NCI-H146 (cell line): ENCODE measurements around the gene SEMA4B.
A peak's percentile ranks its signal among the peaks of the same experiment; 100 is the strongest.
"Not testable (repeated sequence)": the region's sequence is repeated elsewhere in the genome, so short reads cannot be mapped to it uniquely, and the experiment has no call there.

Experiments used
- DNase-seq: peaks from one replicate; lab custom pipeline; 2025; lab: John Stamatoyannopoulos, UW

Gene SEMA4B

DNA sequence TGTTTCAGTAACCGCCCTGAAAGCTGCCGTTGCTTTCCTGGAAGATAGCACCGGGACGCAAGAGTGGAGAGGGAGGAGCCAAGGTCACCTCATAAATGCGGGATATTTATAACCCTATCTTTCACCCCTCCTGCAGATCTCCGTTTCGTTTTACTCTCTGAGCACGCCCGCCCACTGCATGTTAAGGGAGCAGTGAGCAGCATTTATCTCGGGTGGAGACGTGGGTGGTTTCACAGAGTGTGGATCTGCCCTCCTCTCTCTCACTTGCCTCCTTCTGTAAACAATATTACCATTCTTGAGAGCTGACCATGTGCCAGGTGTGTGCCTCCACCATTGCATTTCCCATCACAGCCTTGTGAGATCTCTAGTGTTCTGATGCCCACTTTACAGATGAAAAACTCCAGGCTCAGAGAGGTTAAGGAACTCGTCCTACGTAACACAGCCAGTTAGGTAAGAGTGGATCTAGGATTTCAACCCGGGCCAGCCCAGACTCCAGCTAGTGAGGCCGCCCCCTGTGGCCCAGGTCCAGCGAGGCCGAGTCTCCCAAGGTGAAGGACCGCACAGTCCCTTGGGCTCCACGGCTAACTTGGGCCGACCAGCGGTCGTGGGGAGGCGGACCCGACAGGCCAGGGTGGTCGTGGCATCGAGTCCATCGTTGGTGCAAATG is 16.9 kb upstream of the SEMA4B start:
- peak; percentile 60 for DNase-seq

DNA sequence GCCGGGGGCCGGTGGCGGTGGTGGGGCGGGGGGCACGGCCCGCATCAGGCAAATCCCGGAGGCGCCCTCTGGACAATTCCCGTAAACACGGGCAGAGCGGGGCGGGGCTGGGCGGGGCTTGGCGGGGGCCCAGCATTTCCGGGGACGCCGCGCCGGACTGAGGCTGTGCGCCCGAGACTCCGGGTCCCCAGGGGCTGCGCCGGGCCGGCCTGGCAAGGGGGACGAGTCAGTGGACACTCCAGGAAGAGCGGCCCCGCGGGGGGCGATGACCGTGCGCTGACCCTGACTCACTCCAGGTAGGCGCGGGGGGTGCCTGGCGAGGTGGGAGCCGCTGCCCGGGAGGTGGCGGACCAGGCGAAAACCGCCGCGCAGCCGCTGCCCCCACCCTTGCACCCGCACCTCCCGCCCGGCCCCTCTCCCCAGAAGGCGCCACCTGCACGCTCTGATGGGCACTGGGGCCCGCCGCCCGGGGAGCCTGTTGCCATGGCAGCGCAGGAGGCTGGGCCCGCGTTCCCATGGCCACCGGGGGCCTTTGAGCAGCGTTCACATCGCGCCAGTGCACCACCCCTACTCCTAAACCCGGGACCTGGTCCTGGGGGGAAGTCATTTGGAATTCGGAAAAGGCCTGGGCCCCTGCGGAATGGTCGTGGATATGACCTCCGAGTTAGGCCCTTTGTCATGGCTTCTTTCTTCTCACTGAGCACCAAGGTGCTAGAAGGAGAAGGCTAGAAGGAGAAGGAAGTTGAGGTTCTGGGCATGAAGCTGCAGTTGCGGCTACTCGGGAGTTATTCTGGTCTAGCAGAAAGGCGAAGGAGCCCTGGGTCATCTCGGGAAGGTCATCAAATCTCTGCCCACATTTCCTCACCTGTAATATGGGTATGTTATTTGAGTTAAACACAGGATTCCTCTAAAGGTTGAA is 16.1 kb upstream of the SEMA4B start:
- DNase-seq: peak; percentile 86

DNA sequence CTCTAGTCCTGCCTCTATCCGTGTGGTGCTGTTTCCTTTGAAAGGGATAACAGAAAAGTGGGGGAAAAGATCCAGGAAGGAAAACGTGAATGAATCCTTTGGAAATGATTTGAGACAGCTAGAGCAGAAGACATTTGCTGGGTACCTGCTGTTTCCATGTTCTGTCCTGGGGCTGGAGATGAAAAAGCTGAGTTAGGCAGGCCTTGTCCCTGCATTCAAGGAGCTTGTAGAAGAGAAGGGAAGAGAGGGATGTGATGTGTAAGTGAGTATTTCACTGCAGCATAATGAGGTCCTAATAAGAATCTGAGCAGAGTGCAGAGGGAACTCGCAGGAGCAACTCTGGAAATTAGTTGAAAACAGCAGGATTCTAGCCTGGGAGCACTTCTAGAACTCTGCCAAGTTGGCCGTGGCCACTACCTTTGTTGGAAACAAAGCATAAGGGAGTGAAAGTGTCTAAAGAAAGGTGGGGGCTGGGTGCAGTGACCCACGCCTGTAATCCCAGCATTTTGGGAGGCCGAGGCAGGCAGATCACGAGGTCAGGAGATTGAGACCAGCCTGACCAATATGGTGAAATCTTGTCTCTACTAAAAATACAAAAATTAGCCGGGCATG is 13.8 kb upstream of the SEMA4B start:
- no peak for DNase-seq

DNA sequence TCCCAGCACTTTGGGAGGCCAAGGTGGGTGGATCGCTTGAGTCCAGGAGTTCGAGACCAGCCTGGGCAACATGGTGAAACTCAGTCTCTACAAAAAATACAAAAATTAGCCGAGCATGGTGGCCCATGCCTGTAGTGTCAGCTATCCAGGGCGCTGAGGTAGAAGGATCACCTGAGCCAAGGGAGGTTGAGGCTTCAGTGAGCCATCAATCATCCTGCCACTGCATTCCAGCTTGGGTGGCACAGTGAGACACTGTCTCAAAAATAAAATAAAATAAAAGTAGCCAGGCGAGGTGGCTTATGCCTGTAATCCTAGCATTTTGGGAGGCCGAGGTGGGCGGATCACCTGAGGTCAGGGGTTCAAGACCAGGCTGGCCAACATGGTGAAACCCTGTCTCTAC is 13.1 kb upstream of the SEMA4B start:
- not testable (repeated sequence) for DNase-seq

DNA sequence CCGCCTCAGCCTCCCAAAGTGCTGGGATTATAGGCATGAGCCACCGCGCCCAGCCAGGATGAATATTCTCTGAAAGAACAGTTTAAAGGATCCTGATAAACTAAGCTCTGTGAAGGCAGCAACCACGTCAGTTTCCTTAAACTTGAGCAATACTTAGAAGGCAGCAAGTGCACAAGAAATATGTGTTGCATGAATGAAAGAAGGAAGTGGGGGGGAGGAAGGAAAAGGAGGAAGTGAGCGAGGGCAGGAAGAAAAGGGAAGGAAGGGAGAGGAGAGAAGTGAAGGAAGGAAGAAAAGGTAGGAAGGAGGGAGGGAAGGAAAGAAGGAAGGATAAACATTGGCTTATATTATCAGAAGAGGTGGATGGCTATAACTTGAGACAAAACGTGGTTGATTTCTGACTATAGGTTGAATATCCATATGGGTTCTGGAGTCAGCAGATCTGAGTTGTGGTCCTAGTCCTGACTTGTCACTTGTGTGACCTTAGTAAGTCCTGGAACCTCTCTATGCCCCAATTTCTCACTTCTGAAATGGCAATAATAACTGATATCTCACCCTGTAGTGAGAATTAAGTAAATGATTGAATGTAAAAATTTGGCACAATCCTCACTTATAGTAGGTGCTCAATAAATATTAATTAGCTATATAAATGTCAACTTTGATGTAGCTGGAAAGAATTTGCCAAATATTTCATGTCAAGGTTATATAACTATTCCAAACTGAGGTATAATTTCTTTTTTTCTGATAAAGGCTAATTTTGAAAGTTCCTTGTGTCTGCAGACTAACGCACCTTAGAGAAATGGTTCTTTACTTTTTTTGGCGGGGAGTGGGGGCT is 12.0 kb upstream of the SEMA4B start:
- no peak for DNase-seq

DNA sequence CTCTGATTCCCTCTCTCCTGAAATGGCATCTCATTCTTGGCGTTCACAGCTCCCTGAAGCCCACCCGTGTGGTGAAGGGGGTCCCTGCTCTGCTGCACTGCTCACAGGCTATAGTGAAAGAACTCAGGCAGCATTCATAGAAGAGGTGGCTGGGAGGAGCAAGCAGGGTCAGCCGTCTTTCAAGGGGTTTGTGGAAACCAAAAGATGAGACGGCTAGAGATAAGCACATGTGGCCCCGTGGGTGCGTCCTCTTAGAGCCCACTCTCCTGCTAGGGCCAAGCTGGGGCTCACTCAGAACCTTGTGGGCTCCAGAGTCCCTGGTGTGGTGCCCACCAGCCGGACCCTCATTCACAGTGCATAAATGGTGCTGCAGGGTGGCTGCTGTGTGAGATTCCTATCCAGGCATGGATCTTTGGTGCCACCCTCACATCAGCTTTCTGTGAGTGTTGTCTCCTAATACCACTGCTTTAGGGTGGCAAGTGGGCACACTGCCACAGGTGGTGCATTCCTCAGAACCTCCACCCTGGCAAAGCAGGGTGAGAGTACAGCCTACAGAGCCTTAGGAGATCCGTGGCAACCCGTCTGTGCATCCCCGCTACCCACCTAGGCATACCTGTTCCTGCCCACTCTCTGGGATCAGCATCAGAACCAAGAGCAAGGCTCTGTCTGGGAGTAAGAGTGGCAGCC is 11.2 kb upstream of the SEMA4B start:
- DNase-seq: no peak

DNA sequence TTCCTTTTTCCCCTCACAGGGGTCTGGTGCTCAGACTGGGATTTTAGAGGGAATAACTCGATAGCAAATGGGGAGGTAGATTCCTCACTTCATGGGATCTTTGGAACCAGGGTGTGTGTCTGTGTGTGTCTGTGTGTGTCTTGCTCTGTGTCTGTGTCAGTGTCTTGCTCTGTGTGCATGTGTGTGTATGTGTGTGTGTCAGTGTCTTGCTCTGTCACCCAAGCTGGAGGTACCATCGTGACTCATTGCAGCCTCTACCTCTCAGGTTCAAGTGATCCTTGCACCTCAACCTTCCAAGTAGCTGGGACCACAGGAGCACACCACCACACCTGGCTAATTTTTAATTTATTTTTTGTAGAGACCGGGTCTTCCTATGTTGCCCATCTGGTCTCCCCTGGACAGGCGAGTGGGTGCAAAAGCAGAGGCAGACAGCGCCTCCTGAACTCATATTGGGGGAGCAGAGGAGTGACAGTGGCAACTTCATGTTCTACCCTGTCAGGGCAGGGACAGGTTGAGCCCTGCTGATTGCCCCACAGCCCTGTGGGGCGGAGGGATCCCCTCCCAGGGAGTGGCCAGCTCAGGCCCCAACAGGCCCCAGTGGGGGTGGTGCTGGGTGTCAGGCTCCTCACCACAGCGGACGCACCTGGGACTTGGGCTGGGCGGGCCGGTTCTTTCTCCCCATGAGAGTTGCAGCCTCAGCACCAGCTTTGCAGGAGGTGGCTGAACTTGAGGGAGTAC is 10.4 kb upstream of the SEMA4B start:
- no peak for DNase-seq

DNA sequence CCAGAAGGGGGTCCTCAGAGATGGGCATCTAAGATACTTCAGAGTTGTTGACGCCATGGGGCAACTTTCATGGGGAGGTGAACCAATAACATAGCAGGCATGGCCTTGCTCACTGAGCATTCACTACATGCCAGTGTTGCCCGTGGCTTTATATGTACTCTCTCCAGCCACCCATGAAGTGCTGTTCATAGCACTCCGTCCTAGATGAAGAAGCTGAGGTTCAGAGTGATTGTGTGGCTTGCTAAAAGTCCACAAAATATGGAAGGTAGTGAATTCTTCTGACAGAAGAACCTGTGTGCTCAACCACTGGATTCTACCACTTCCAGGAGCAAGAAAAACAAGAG is 9.8 kb upstream of the SEMA4B start:
- no peak for DNase-seq

DNA sequence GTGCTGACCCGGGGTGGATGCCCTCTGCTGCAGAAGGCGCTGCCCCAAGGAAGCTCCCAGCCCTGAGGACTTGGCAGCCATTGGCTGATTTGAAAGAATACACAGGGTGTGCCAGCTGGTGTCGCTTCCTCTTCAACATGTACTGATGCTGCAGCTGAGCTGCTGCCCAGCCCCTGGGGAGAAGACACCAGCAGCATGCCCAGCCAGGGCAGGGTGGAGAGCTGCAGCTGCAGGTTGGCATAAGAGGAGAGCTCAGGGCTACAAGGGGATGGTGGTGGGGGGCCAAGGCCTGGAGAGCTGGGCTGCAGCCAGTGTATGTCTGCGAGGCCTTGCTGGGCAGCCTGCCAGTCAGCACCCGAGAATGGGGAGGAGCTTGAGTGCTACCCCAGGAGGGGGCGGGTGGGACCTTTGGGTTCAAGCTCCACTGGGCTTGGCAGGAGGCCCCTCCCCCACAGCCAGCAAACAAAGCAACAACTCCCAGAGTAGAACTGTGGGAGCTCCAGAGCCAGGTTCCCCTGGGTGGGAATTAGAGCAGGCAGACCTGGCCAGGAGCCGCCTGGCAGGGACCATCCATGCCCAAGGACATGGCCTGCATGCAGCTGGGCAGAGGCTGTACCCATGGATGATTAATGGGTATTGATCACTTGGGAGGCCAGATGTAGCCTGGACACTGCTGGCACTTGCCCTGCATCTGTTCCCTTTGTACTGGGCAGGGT is 9.2 kb upstream of the SEMA4B start:
- peak; percentile 57 for DNase-seq

DNA sequence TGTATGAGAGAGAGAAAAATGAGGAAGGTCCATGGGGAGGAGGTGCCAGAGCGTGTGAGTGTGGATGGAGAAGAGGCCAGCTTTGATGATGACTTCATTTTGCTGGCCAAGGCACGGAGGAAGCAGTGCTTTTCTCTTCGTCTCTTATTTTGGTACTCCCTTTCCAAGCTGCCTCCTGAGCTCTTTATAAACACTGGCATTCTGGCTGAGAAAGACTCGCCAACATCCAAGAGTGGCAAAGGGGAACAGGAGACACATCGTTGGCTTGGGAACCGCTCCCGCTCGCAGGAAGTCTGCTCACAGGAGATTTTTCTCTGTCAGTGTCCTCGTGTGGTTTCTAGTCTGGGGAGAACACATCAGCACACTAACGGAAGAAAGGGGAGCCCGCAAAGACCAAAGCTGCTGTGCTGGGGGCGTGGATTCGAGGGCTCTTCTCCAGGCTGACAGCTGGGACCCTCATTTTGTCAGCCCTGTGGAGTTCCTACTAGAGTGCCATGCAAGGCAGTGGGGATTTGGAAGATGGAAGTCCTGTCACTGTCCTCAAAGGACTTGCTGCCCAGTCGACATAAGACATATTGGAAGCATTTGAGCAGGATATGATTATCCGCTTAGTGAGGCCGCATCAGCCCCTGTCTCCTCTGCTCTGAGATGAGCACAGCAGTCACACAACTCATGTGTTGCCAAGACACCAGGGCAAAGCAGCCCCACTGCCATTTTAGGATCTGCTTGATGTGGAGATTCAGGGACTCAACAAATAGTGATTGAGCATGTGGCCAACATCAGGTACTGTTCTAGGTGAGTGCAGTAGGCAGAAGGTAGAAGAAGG is 8.0 kb upstream of the SEMA4B start:
- no peak for DNase-seq

DNA sequence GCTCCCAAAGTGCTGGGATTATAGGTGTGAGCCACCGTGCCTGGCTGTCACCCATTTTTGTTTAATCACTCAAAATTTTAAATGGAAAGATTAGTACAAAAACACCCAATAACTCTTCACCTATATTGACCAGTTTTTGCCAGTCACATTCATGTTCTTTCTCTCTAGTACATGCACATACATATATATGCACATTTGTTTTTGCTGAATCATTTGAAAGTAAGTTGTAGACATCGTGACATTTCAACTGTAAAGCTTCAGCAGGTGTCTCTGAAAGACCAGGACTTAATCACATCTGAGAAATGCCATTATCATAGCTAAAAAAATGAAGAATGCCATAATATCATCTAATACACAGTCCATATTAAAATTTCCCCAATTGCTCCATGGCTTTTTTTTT is 6.5 kb upstream of the SEMA4B start:
- DNase-seq: no peak

DNA sequence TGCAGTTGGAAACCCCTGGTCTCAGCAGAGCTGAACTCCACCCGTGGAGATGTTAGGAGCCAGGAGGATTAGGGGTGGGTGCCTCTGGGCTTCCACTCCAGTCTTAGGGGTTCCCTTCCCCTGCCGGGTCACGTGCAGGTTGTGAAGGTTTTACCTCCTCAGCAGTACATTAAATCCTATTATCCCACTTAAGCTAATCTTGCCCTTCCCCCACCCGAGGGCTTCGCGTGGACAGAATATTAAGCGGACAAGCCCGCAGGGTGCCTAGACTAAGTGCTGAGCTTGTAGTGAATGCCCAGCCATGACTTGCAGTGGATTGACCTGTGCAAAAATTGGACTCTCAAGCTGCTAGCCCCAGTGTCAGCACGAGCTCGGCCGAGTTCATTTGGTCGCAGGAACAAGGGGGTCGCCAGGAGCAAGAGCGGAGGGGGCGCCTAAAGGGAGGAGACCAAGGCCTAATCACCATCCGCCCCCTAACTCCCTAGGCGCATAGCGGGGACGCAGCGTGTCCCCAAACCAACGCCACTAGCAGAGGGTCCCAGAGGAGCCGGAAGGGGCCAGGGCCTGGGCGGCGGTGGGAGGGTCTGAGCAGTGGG is 498 bp upstream of the SEMA4B start:
- no peak for DNase-seq

DNA sequence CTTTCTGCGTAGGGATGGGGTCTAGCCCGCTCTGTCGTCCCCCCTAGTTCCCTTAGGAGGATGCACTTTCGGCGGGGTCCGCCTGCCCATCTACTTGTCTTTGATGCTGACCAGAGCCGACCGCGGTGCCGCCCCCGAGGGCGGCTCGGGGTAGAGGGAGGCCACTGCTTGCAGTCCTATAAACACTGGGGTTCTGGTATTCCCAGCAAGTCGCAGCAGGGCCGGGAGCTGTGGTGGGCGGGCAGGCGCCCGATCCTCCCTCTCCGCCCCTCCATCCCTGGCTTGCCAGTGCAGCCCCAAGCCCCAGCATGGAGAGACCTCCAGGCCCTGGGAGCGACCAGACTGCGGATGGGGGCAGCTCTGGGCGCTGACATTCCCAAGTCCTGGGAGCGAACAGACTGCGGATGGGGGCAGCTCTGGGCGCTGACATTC is 830 bp downstream of the SEMA4B start:
- DNase-seq: peak; percentile 17

DNA sequence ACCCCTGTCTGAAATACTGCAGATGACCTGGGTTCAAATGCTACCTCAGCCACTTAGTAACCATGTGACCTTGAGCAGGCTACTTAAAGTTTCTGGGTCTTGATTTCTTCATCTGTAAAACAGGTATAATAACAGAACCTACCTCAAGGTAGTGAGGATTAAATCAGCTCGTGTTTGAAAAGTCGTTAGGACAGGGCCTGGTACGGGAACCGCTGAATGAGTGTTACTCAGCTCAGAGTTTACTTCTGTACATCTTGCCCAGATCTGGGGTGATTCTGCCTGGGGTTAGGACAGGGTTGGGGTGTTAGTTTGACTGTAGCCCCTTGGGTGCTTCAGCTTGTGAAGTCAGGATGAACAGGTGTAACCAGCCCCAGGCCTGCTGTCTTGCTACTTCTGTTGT is 1.8 kb downstream of the SEMA4B start:
- no peak for DNase-seq

DNA sequence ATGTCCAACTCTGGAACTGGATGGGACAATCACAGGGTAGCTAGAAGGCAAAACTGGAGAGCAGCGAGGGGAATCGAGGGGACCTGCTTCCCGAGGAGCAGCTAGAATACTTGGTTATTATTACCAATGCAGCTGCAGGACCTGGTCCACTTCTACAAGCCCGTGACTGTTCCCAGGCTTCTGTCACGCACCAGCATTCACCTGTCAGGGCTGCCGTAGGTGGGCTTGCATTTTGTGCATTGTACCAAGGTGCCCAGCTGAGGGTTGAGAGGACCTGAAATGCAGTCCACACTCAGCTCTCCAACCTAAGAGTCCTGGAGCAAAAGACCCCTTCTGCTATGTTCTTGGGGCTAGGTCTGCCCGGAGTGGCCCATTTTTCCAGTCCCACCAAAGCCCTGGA is 2.3 kb downstream of the SEMA4B start:
- no peak for DNase-seq

DNA sequence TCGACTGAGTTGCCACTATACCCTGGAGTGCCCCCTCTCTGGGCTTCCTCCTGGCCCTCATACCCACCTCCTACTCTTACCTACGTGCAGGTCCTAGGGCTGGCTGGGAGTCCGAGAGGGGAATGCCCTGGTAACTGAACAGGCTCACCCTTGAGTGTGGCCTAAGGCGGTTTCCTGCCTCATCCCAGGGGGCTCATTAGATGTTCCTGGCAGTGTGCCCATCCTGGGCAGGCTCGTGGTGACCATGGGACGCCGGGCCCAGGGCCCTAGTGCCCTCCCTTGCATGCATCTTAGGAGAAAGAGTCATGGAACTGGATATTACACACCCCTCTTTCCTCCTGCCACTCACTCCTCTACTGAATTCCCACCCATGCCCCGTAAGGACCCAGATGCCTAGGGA is 2.8 kb downstream of the SEMA4B start:
- peak; percentile 75 for DNase-seq

DNA sequence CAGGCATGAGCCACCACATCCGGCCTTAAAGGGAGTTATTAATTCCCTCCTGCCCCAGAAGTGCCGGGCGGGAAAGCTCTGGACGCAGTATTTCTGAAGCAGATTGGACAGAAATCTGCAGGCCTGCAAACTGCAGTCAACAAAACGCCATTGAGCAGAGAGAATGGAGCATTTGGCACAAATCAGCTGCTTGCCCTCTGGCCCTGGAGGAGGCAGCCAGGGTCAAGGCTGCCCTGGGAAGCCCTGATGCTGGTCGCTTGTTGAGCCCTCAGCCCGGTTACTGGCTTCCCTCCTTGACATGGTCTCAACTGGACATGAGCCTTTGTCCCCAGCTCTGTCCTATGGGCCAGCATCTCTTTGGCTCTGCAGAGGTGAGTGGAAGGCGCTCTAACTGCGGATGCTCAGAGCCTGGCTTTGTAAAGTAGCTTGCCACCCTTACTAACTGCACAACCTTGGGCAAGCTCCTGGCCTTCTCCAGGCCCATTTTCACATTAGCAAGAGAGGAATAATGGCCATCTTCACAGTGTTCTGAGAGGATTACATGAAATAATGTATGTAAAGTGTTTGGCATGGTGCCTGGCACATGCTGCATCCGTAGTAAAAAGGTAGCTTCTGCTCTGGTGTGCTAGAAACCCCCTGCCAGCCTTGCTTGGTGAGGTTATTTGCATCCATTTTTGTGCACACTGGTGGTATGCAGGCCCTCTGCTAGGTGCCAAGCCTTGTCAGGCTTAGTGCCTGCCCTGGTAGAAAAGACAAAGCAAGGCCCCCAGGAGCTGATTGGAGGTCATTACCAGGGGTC is 4.1 kb downstream of the SEMA4B start:
- no peak for DNase-seq

DNA sequence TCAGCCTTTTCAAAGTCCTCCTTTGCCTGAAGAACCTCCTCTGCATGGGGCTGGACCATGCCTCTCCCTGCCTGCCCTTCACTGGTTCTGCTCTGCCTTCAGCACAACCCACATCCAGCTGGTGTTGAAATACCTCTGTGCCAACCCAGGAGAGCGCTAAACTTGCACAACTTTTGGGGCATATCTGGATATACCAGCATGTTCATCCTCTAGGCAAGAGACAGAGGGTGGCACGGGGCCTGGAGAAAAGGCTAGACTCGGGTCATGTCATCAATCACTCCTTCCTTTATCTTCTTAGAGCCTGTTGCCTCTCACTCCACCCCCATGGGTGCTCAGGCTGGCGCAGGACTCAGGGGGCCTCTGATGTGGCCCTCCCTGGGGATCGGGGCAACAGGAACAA is 4.8 kb downstream of the SEMA4B start:
- DNase-seq: no peak
